ENCODE measurements around the gene AP3B1. TPM values are rescaled to one million over a fixed set of nuclear protein-coding genes. Genes with fewer than 3 reads are reported as not detected.

Gene AP3B1
- total RNA-seq, 1 donor from 2014 or later, result 45.5 TPM

DNA sequence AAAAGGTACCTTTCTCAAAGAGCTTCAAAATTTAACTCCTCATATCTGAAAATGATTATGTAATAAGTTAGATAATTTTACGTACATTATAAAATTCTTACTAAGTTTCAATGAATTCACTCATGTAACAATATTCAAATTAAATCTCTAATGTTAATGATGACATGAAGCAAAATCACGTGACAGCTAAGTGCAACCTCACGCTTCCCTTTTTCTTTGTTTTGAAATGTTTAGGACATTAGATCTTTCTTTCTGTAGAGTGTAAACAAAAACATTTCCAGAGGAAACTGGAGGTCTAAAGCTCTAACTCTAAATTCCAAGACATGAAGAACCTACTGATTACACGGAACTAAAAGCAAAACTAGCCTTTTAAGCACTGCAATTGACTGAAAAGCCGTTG is 291.0 kb downstream of the AP3B1 start:
- peaks cover 9% of the 10 kb centered on the region for H3K36me3 Mint-ChIP-seq (ENCODE audit: low read depth)
- H3K4me1 Mint-ChIP-seq, result no peaks in the 10 kb centered on the region
- no peak overlapping the region for H3K27ac Mint-ChIP-seq
- H3K4me3 Mint-ChIP-seq, result no peak overlapping the region
- no peak for DNase-seq
- H3K27me3 Mint-ChIP-seq, result no peaks in the 10 kb centered on the region
- intact Hi-C loops (cut with micrococcal nuclease), result no loop called here
- no peaks in the 10 kb centered on the region for H3K9me3 Mint-ChIP-seq

DNA sequence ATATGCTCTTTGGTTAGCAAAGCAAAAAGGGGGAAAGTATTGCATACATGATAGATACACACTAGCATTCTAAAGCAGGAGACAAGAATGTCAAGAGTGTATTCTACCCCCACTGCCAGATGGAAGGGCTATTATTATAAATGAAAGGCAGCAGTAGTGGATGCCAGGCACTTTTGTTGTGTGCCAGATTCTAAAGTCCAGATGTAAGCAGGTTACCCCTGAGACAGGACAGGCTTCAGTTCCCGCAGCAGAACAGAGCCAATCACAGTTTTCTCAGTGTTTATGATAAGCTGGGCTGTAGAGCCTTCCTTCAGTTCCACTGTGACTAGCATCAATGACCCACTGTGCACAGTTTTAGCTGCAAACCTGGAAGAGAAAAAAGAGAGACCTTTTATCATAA is 291.8 kb downstream of the AP3B1 start:
- peaks cover 9% of the 10 kb centered on the region for H3K36me3 Mint-ChIP-seq (ENCODE audit: low read depth)
- intact Hi-C loops (cut with micrococcal nuclease), result no loop called here

DNA sequence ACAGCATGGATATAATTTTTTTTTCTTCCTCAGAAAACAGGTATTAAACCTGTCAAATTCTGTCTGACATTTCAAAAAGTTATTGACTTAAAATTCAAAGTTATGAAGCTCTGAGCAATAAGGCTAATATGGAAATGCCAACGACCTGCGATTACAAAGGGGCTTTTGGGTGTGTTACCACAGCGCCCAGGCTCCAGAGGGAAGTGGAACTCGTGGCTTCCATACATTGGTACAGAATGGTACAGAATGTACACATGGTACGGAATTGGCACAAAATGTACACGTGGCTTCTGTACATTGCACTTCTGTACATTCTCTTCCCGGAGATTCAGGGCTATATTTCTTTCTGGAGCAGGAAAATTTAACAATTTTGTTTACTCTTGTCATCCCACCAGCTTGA is 293.3 kb downstream of the AP3B1 start:
- Mint-ChIP-seq H3K4me1 (no peaks in the 10 kb centered on the region), H3K4me3 (no peak overlapping the region), H3K9me3 (no peaks in the 10 kb centered on the region), H3K27ac (no peak overlapping the region), H3K36me3 (ENCODE audit: low read depth) (peaks cover 9% of the 10 kb centered on the region), H3K27me3 (no peaks in the 10 kb centered on the region)
- peak; percentile 19 for DNase-seq
- intact Hi-C loops (cut with micrococcal nuclease), result no loop called here

More for the DNA sequence above, 291.8 kb downstream of the AP3B1 start:
- DNase-seq, result peak; percentile 19
- Mint-ChIP-seq H3K27me3 (no peaks in the 10 kb centered on the region), H3K9me3 (no peaks in the 10 kb centered on the region), H3K4me1 (no peaks in the 10 kb centered on the region), H3K4me3 (no peak overlapping the region), H3K27ac (no peak overlapping the region)

DNA sequence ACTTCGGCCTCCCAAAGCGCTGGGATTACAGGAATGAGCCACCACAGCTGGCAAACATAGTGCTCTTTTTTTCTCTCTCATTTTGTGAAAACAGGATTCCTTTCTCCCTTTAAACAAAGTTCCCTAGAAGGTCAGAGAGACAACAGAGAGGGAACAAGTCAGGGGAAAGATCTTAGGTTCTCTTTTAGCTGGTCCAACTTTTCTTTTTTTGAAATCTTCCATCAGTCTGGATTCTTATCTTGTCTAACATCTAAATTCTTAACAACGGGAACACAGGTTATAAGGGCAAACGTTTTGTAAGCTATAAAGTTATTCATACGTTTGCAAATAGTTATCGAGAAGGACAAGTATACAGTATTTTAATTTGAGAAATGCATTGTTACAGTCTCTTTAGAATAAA is 294.3 kb downstream of the AP3B1 start:
- H3K36me3 Mint-ChIP-seq (ENCODE audit: low read depth), result peaks cover 9% of the 10 kb centered on the region
- intact Hi-C loops (cut with micrococcal nuclease), result no loop called here

DNA sequence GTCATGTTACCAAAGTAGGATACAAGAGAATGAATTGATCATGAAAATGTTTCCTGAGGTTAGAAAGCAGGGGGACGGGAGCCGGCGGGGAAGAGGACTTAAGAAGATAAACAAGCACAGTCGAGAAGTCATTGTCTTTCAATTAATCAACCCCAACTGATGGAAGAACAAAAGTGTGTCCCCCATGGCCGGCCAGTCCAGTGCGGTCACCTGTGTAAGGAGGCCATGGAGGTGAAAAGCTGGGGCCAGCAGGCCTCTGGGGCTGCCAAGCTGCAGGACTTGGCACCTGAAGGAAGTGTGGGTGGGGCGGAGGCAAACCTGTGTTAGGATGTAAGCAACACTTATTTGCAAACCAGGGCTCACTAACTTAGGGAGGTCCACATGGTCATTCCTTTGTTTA is 295.1 kb downstream of the AP3B1 start:
- DNase-seq, result peak; percentile 37
- no peak overlapping the region for H3K4me3 Mint-ChIP-seq
- intact Hi-C loops (cut with micrococcal nuclease), result no loop called here

More for the DNA sequence above, 294.3 kb downstream of the AP3B1 start:
- no peaks in the 10 kb centered on the region for H3K27me3 Mint-ChIP-seq
- H3K4me3 Mint-ChIP-seq, result no peak overlapping the region
- H3K9me3 Mint-ChIP-seq, result no peaks in the 10 kb centered on the region
- no peaks in the 10 kb centered on the region for H3K4me1 Mint-ChIP-seq
- no peak overlapping the region for H3K27ac Mint-ChIP-seq
- peak; percentile 16 for DNase-seq

GRCh38 chr5:77996943-77997342 is 297.6 kb downstream of the AP3B1 start:
- peaks cover 7% of the 10 kb centered on the region for H3K36me3 Mint-ChIP-seq (ENCODE audit: low read depth)
- DNase-seq, result peak; percentile 34
- H3K4me3 Mint-ChIP-seq, result no peak overlapping the region
- no peaks in the 10 kb centered on the region for H3K4me1 Mint-ChIP-seq
- no peaks in the 10 kb centered on the region for H3K9me3 Mint-ChIP-seq
- intact Hi-C loops (cut with micrococcal nuclease), result no loop called here
- no peak overlapping the region for H3K27ac Mint-ChIP-seq
- H3K27me3 Mint-ChIP-seq, result no peaks in the 10 kb centered on the region

More for the DNA sequence above, 295.1 kb downstream of the AP3B1 start:
- Mint-ChIP-seq H3K27ac (no peak overlapping the region), H3K9me3 (no peaks in the 10 kb centered on the region), H3K27me3 (no peaks in the 10 kb centered on the region), H3K36me3 (ENCODE audit: low read depth) (peaks cover 9% of the 10 kb centered on the region), H3K4me1 (no peaks in the 10 kb centered on the region)

DNA sequence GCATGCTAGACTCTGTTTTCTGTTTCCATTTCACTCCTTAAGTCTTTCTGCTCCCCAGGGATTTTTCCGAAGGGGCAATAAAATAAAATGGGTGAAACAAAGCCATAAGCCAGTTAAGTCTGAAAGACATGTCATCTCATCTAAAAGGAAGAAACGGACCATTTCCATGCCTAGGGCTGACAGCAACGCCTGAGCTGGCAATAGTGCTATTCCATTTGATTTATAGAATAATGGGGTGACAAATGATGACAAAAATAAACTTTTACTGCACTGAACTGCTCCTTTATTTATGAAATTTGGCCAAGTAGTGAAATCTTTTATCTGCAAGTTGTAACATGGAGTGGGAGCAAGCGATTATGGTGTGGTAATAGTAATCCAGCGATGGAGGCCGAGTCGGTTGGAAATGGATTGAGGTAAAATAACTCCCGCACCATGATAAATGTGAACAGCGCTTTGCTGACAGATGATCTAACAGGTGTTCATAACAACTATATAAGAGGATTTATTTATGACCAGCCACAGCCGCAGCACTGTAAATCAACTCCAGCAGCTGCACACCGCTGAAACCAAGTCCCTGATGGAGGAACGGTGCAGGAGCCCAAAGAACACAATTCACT is 298.6 kb downstream of the AP3B1 start:
- no peaks in the 10 kb centered on the region for H3K9me3 Mint-ChIP-seq

DNA sequence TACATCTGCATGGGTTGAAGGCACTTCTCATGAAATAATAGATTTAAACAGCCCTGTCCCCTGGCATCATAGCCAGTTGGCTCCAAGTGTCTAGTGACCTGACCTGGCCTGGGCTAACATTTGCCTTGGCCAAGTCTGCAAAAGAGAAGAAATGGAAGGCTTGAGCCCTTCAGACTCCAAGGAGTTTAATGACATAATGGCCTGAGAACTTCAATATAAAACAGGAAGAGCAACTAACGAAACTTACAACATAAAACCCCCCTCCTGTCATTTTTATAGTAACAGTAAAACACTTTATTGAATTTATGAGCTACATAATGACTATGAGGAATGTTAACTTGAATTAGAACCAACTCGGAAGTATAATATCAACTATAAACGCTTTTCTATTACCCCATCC is 299.6 kb downstream of the AP3B1 start:
- Mint-ChIP-seq H3K27ac (no peak overlapping the region), H3K4me1 (no peaks in the 10 kb centered on the region), H3K27me3 (no peaks in the 10 kb centered on the region), H3K4me3 (no peak overlapping the region), H3K36me3 (ENCODE audit: low read depth) (peaks cover 5% of the 10 kb centered on the region), H3K9me3 (no peaks in the 10 kb centered on the region)
- DNase-seq, result no peak
- intact Hi-C loops (cut with micrococcal nuclease), result no loop called here

More for the DNA sequence above, 298.6 kb downstream of the AP3B1 start:
- Mint-ChIP-seq H3K27ac (no peak overlapping the region), H3K4me3 (no peak overlapping the region), H3K27me3 (no peaks in the 10 kb centered on the region), H3K4me1 (no peaks in the 10 kb centered on the region), H3K36me3 (ENCODE audit: low read depth) (peaks cover 7% of the 10 kb centered on the region)
- DNase-seq, result peak; percentile 39
- intact Hi-C loops (cut with micrococcal nuclease), result no loop called here

GRCh38 chr5:77993855-77994318 is 300.6 kb downstream of the AP3B1 start:
- Mint-ChIP-seq H3K4me3 (no peak overlapping the region), H3K9me3 (no peaks in the 10 kb centered on the region), H3K27ac (no peak overlapping the region), H3K36me3 (ENCODE audit: low read depth) (no peaks in the 10 kb centered on the region), H3K27me3 (no peaks in the 10 kb centered on the region), H3K4me1 (no peaks in the 10 kb centered on the region)
- intact Hi-C loops (cut with micrococcal nuclease), result no loop called here
- peak; percentile 47 for DNase-seq

- no peak for DNase-seq
- Mint-ChIP-seq H3K9me3 (no peaks in the 10 kb centered on the region), H3K4me1 (no peaks in the 10 kb centered on the region), H3K27me3 (no peaks in the 10 kb centered on the region), H3K27ac (no peak overlapping the region), H3K4me3 (no peak overlapping the region), H3K36me3 (ENCODE audit: low read depth) (no peaks in the 10 kb centered on the region)
- intact Hi-C loops (cut with micrococcal nuclease), result no loop called here
Measured at GRCh38 chr5:77993141-77993854, 301.2 kb downstream of the AP3B1 start.

- intact Hi-C loops (cut with micrococcal nuclease), result no loop called here
- Mint-ChIP-seq H3K4me1 (no peaks in the 10 kb centered on the region), H3K36me3 (ENCODE audit: low read depth) (no peaks in the 10 kb centered on the region), H3K27me3 (no peaks in the 10 kb centered on the region), H3K9me3 (no peaks in the 10 kb centered on the region), H3K27ac (no peak overlapping the region), H3K4me3 (no peak overlapping the region)
- DNase-seq, result no peak
Measured at GRCh38 chr5:77991084-77991483, 303.4 kb downstream of the AP3B1 start.

- Mint-ChIP-seq H3K36me3 (ENCODE audit: low read depth) (no peaks in the 10 kb centered on the region), H3K9me3 (no peaks in the 10 kb centered on the region), H3K27me3 (no peaks in the 10 kb centered on the region), H3K27ac (no peak overlapping the region), H3K4me3 (no peak overlapping the region), H3K4me1 (no peaks in the 10 kb centered on the region)
- no peak for DNase-seq
- intact Hi-C loops (cut with micrococcal nuclease), result no loop called here
Measured at GRCh38 chr5:77990020-77990419, 304.5 kb downstream of the AP3B1 start.

GRCh38 chr5:77987988-77988387 is 306.5 kb downstream of the AP3B1 start:
- Mint-ChIP-seq H3K27ac (no peak overlapping the region), H3K4me1 (no peaks in the 10 kb centered on the region)

GRCh38 chr5:77987331-77987730 is 307.2 kb downstream of the AP3B1 start:
- Mint-ChIP-seq H3K4me1 (no peaks in the 10 kb centered on the region), H3K27ac (no peak overlapping the region), H3K36me3 (ENCODE audit: low read depth) (no peaks in the 10 kb centered on the region), H3K4me3 (no peak overlapping the region), H3K9me3 (no peaks in the 10 kb centered on the region), H3K27me3 (peaks cover 5% of the 10 kb centered on the region)
- intact Hi-C loops (cut with micrococcal nuclease), result no loop called here
- DNase-seq, result peak; percentile 47

More at GRCh38 chr5:77987988-77988387, 306.5 kb downstream of the AP3B1 start:
- no peaks in the 10 kb centered on the region for H3K36me3 Mint-ChIP-seq (ENCODE audit: low read depth)
- intact Hi-C loops (cut with micrococcal nuclease), result no loop called here
- no peaks in the 10 kb centered on the region for H3K9me3 Mint-ChIP-seq
- no peak overlapping the region for H3K4me3 Mint-ChIP-seq
- DNase-seq, result no peak
- H3K27me3 Mint-ChIP-seq, result peaks cover 3% of the 10 kb centered on the region

Data from activated CD4-positive, alpha-beta T cell treated with anti-CD3 and anti-CD28 coated beads, Interleukin-2, amount 10 ng/mL, durations not matched to agents 24 days and 14 days (primary cell).